Endothelial cell of umbilical vein (primary cell): ENCODE measurements around the gene CNKSR1. TPM values are rescaled to one million over a fixed set of nuclear protein-coding genes. Genes with fewer than 3 reads are reported as not detected.

Source experiments
- BruUV-seq: library from RNA; stranded (reverse); fragments of 400-500 nt; replicated peaks from 2 replicates; lab custom pipeline; 2021; lab: Mats Ljungman, UMichigan
- CTCF ChIA-PET: fragments of 300-600, 350-600 bp; sonication (Branson Sonifier 250); formaldehyde crosslinking; loops from one replicate; lab custom pipeline; 2021; ENCODE audit warnings: antibody characterized with exemption, inconsistent platforms; lab: Charles Lee
- POLR2A ChIA-PET: fragments of 300-600, 350-600 bp; sonication (Branson Sonifier 250); formaldehyde crosslinking; loops from one replicate; lab custom pipeline; 2021; ENCODE audit warnings: antibody characterized with exemption, inconsistent platforms; lab: Charles Lee
- DNase-seq: peaks from one replicate; pipeline ENCODE4 v3.0.0-alpha.2; 2011; ENCODE audit warnings: low read depth, low spot score
- FAIRE-seq: peaks from 2 replicates; lab custom pipeline; 2011; peaks lifted over from hg19 to GRCh38; lab: Jason Lieb, UNC
- H2AFZ ChIP-seq: 2 replicates; pipeline ENCODE4 v1.6.0; 2012; ENCODE audit warnings: low read depth, low read length, control low read depth, inconsistent platforms
- H3K27ac ChIP-seq: 2 replicates; pipeline ENCODE4 v1.5.1; 2011; ENCODE audit warnings: low read depth, mild to moderate bottlenecking, control low read depth, low read length, moderate library complexity; ENCODE audit not compliant: insufficient read depth
- H3K27me3 ChIP-seq, 2 experiments: 2 replicates each; pipeline versions ENCODE4 v1.6.0 to v1.6.1; 2011; ENCODE audit warnings: low read length in 2 of 2, mixed read lengths in 1 of 2; ENCODE audit not compliant: control insufficient read depth in 2 of 2, insufficient read depth in 2 of 2
- H3K36me3 ChIP-seq, 2 experiments: 2 replicates in 1 of 2; 3 replicates in 1 of 2; pipeline ENCODE4 v1.5.1; 2011; ENCODE audit warnings: low read length in 2 of 2, mild to moderate bottlenecking in 1 of 2, moderate library complexity in 1 of 2; ENCODE audit not compliant: control insufficient read depth in 2 of 2, insufficient read depth in 2 of 2; ENCODE audit errors: extremely low read depth in 1 of 2
- H3K4me1 ChIP-seq: 3 replicates; pipeline ENCODE4 v1.5.1; 2011; ENCODE audit warnings: mild to moderate bottlenecking, low read length; ENCODE audit not compliant: control insufficient read depth, insufficient read depth; ENCODE audit errors: extremely low read depth
- H3K4me2 ChIP-seq: 2 replicates; pipeline ENCODE4 v1.6.1; 2011; ENCODE audit warnings: low read length, control low read depth, mixed read lengths; ENCODE audit not compliant: insufficient read depth
- H3K4me3 ChIP-seq, 3 experiments: fragments of 200-600 bp in 1 of 3; sonication (generic), shearing (Covaris generic) in 1 of 3; replicated peaks in 1 of 3; 2 replicates each; pipeline ENCODE4 v1.5.1; 2011 to 2016; ENCODE audit warnings: control low read depth in 3 of 3, low read length in 3 of 3, mild to moderate bottlenecking in 2 of 3, inconsistent platforms in 1 of 3, low read depth in 1 of 3, moderate library complexity in 1 of 3; ENCODE audit not compliant: insufficient read depth in 1 of 3
- H3K79me2 ChIP-seq: 2 replicates; pipeline ENCODE4 v1.6.0; 2012; ENCODE audit warnings: low read length, inconsistent platforms; ENCODE audit not compliant: control insufficient read depth, insufficient read depth
- H3K9ac ChIP-seq: replicated peaks from 2 replicates; pipeline ENCODE3; 2011; ENCODE audit warnings: low read length, control low read depth; ENCODE audit not compliant: insufficient read depth; ENCODE audit errors: extremely low read depth
- H3K9me1 ChIP-seq: replicated peaks from 3 replicates; pipeline ENCODE4 v1.6.0; 2011; ENCODE audit warnings: mild to moderate bottlenecking, low read length; ENCODE audit not compliant: control insufficient read depth, insufficient read depth; ENCODE audit errors: extremely low read depth
- H3K9me3 ChIP-seq: replicated peaks from 2 replicates; pipeline ENCODE4 v1.5.1; 2012; ENCODE audit warnings: low read length, inconsistent platforms; ENCODE audit not compliant: control insufficient read depth, insufficient read depth
- H4K20me1 ChIP-seq: replicated peaks from 2 replicates; pipeline ENCODE3; 2011; ENCODE audit warnings: mild to moderate bottlenecking, low read length; ENCODE audit not compliant: control insufficient read depth, insufficient read depth; ENCODE audit errors: extremely low read depth
- EZH2 ChIP-seq: IDR thresholded peaks from 2 replicates; pipeline ENCODE4 v1.6.1; 2012; ENCODE audit warnings: borderline replicate concordance, low read depth, mild to moderate bottlenecking, moderate library complexity, low read length, inconsistent platforms; ENCODE audit not compliant: severe bottlenecking
- FOS ChIP-seq: IDR thresholded peaks from 2 replicates; pipeline ENCODE4 v1.6.1; 2011; ENCODE audit warnings: mild to moderate bottlenecking, low read length, moderate library complexity, borderline replicate concordance; ENCODE audit not compliant: insufficient read depth
- GATA2 ChIP-seq: IDR thresholded peaks from 2 replicates; pipeline ENCODE4 v1.7.0; 2011; ENCODE audit warnings: low read depth, mild to moderate bottlenecking, moderate library complexity, mixed read lengths, low read length; ENCODE audit not compliant: insufficient read length, insufficient read depth
- JUN ChIP-seq: IDR thresholded peaks from 2 replicates; pipeline ENCODE4 v1.6.1; 2011; ENCODE audit warnings: borderline replicate concordance, low read depth; ENCODE audit not compliant: insufficient read length, insufficient read depth
- MYC ChIP-seq: IDR thresholded peaks from one replicate; pipeline ENCODE4 v1.6.1; 2011; ENCODE audit warnings: mild to moderate bottlenecking, low read depth, low read length
- POLR2A ChIP-seq: IDR thresholded peaks from 2 replicates; pipeline ENCODE4 v1.6.1; 2012; ENCODE audit warnings: low read depth, mild to moderate bottlenecking, control low read depth, low read length
- POLR2AphosphoS5 ChIP-seq: IDR thresholded peaks from 2 replicates; pipeline ENCODE4 v1.6.1; 2012; ENCODE audit warnings: low read depth, mild to moderate bottlenecking, control low read depth, low read length, moderate library complexity; ENCODE audit not compliant: insufficient read depth
- dilution Hi-C: fragments of 300-500 bp; cut with MboI; formaldehyde crosslinking; loops from one replicate; pipeline ENCODE4 v1.15.0; 2019; ENCODE audit warnings: low sequenced_read_pairs; ENCODE audit not compliant: extremely low pct_ligation_motif_present
- intact Hi-C: fragments of 100-400 bp; cut with micrococcal nuclease; formaldehyde crosslinking; loops from one replicate; pipeline ENCODE4 v1.10.0; 2022
- polyA plus RNA-seq, 4 experiments: library from polyadenylated mRNA; depleted of rRNA in 3 of 4; stranded (reverse) in 3 of 4; unstranded in 1 of 4; fragments of >200 nt; gene quantifications; 2 replicates each; pipeline versions ENCODE4 v1.2.1 to v1.2.3, GENCODE V29; 2011 to 2012; ENCODE audit warnings: missing spikeins in 1 of 4
- total RNA-seq: library from RNA; stranded (reverse); gene quantifications from 2 replicates; pipeline ENCODE4 v1.2.3, GENCODE V29; 2021
- TF ChIP-seq, protein P1 (sequence below): IDR thresholded peaks from 2 replicates; pipeline ENCODE4 v1.6.1; 2011; ENCODE audit not compliant: insufficient read depth, insufficient read length
- TF ChIP-seq, protein P2 (sequence below), 2 donors: IDR thresholded peaks; 1 replicate in 1 of 2; 2 replicates in 1 of 2; pipeline ENCODE4 v1.5.1; 2011; ENCODE audit warnings: low read length in 2 of 2, mild to moderate bottlenecking in 2 of 2, moderate library complexity in 2 of 2, control low read depth in 1 of 2, inconsistent platforms in 1 of 2, low read depth in 1 of 2; ENCODE audit not compliant: insufficient read depth in 1 of 2; ENCODE audit errors: extremely low read depth in 1 of 2

The CNKSR1 gene
- total and polyA plus RNA-seq, 2 donors (not counting 3 experiments of a cell fraction or from before 2014, with no cell fraction given): 0.22 TPM; not detected in 1

DNA sequence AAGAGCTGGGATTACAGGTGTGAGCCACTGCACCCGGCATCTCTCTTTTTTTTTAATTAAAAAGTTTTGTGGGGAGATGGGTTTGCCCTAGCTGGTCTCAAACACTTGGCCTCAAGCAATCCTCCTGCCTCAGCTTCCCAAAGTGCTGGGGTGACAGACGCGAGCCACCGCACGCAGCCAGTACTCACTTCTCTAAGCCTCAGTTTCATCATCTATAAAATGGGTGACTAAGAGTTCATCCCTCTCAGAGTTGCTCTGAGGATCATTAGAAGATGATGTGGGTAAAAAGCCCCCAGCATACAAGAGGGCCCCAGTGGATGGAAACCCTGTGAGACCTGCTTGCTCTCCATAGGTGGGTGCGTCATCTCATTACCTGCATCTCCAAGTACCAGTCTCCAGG lies 10.6 kb downstream of the CNKSR1 start:
- no peaks in the 10 kb centered on the region for H4K20me1 ChIP-seq
- CTCF ChIA-PET: interaction anchor here (1.2 kb wide), 1 partner anchor 18 kb away, joined by 6 read pairs; the partner anchor contains the start of gene ZNF593
- no peaks in the 10 kb centered on the region for H3K79me2 ChIP-seq
- no peaks in the 10 kb centered on the region for H3K27me3 ChIP-seq
- no peak overlapping the region for H3K4me3 ChIP-seq
- no peaks in the 10 kb centered on the region for H3K4me1 ChIP-seq
- H3K4me2 ChIP-seq: no peak overlapping the region
- no peak overlapping the region for H3K27ac ChIP-seq
- H2AFZ ChIP-seq: no peak overlapping the region
- no peaks in the 10 kb centered on the region for H3K9me1 ChIP-seq
- H3K36me3 ChIP-seq: no peaks in the 10 kb centered on the region
- H3K9me3 ChIP-seq: no peaks in the 10 kb centered on the region
- intact Hi-C loops (no loop called here), dilution Hi-C loops (no loop called here)
- FAIRE-seq: no peak
- no peak for DNase-seq
- no peak for TF ChIP-seq EZH2
- no peak for TF ChIP-seq GATA2
- TF ChIP-seq, protein P1, sequence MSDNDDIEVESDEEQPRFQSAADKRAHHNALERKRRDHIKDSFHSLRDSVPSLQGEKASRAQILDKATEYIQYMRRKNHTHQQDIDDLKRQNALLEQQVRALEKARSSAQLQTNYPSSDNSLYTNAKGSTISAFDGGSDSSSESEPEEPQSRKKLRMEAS: no peak
- no peak for TF ChIP-seq JUN
- TF ChIP-seq FOS: no peak
- no peak for TF ChIP-seq MYC
- TF ChIP-seq POLR2A: no peak
- TF ChIP-seq, protein P2, sequence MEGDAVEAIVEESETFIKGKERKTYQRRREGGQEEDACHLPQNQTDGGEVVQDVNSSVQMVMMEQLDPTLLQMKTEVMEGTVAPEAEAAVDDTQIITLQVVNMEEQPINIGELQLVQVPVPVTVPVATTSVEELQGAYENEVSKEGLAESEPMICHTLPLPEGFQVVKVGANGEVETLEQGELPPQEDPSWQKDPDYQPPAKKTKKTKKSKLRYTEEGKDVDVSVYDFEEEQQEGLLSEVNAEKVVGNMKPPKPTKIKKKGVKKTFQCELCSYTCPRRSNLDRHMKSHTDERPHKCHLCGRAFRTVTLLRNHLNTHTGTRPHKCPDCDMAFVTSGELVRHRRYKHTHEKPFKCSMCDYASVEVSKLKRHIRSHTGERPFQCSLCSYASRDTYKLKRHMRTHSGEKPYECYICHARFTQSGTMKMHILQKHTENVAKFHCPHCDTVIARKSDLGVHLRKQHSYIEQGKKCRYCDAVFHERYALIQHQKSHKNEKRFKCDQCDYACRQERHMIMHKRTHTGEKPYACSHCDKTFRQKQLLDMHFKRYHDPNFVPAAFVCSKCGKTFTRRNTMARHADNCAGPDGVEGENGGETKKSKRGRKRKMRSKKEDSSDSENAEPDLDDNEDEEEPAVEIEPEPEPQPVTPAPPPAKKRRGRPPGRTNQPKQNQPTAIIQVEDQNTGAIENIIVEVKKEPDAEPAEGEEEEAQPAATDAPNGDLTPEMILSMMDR (IDR thresholded peaks at IDR 0.05; ENCODE audit: extremely low read depth in 1 of 2, insufficient read depth in 1 of 2, low read depth in 1 of 2, low read length in 2 of 2): no peak
- TF ChIP-seq POLR2AphosphoS5: no peak
- POLR2A ChIA-PET: interaction anchor here (0.7 kb wide), 1 partner anchor 153 kb away, joined by 3 read pairs; no protein-coding TSS in a partner anchor
- no TSS peak for BruUV-seq
- H3K9ac ChIP-seq: no peak overlapping the region
